Measurements from ENCODE around the gene SMARCAD1. TPM values are rescaled to one million over a fixed set of nuclear protein-coding genes. Genes with fewer than 3 reads are reported as not detected.

The SMARCAD1 gene
- total and polyA plus RNA-seq, 2 experiments from 2014 or later = 23.8 to 86.2 TPM

- TF ChIP-seq ZNF462 (CRISPR knock-in tag; IDR thresholded peaks at IDR 0.05) = no peak
- TF ChIP-seq EZH2 (IDR thresholded peaks at IDR 0.05; ENCODE audit: low read depth, unreplicated experiment) = no peak
- no peak for TF ChIP-seq ZNF114 (CRISPR knock-in tag; IDR thresholded peaks at IDR 0.05)
- no peak for TF ChIP-seq CREB1 (CRISPR knock-in tag; IDR thresholded peaks at IDR 0.05; ENCODE audit: low read depth)
- no peak for TF ChIP-seq REST (IDR thresholded peaks at IDR 0.05; ENCODE audit: unreplicated experiment)
- TF ChIP-seq NANOG (IDR thresholded peaks at IDR 0.05; ENCODE audit: borderline replicate concordance) = no peak
- no peak for TF ChIP-seq ETS1 (IDR thresholded peaks at IDR 0.05)
- TF ChIP-seq STAT1 (IDR thresholded peaks at IDR 0.05; ENCODE audit: unreplicated experiment) = no peak
Observed at GRCh38 chr4:94175553-94176261, 32.0 kb upstream of the SMARCAD1 start (continued).

Data from GM23338 (cell line).